HCT116 (cell line): ENCODE measurements around the gene TMEM11.

Experiments
- CEBPB ChIP-seq: IDR thresholded peaks from 2 replicates; pipeline ENCODE4 v1.6.1; 2012; ENCODE audit warnings: low read depth
- CTCF ChIP-seq, 3 experiments: fragments of 200-600 bp in 1 of 3; sonication (generic) in 1 of 3; IDR thresholded peaks in 2 of 3; conservative IDR thresholded peaks in 1 of 3; 2 replicates each; pipeline ENCODE4 v1.5.1; 2012 to 2017; ENCODE audit warnings: low read depth in 2 of 3, low read length in 2 of 3, antibody characterized with exemption in 1 of 3, borderline replicate concordance in 1 of 3, control low read depth in 1 of 3, mild to moderate bottlenecking in 1 of 3, mixed read lengths in 1 of 3, mixed run types in 1 of 3, moderate library complexity in 1 of 3; ENCODE audit not compliant: insufficient read depth in 1 of 3
- EZH2 ChIP-seq: fragments of 200-600 bp; sonication (generic); IDR thresholded peaks from 2 replicates; pipeline ENCODE4 v1.6.1; 2017; ENCODE audit warnings: antibody characterized with exemption, mixed run types
- FOSL1 ChIP-seq: IDR thresholded peaks from 2 replicates; pipeline ENCODE4 v1.6.1; 2012; ENCODE audit warnings: low read depth
- POLR2A ChIP-seq: IDR thresholded peaks from 2 replicates; pipeline ENCODE4 v1.7.0; 2011; ENCODE audit warnings: borderline replicate concordance; ENCODE audit not compliant: insufficient read depth, insufficient read length; ENCODE audit errors: extremely low read depth
- RAD21 ChIP-seq: IDR thresholded peaks from 2 replicates; pipeline ENCODE4 v1.6.1; 2012; ENCODE audit warnings: low read depth, mild to moderate bottlenecking
- SIN3A ChIP-seq: IDR thresholded peaks from 2 replicates; pipeline ENCODE4 v1.6.1; 2012; ENCODE audit warnings: low read depth
- SP1 ChIP-seq: IDR thresholded peaks from 2 replicates; pipeline ENCODE4 v1.6.1; 2012; ENCODE audit warnings: low read depth
- TF ChIP-seq, protein P1 (sequence below): IDR thresholded peaks from 2 replicates; pipeline ENCODE4 v1.6.1; 2012
- TF ChIP-seq, protein P2 (sequence below): IDR thresholded peaks from 2 replicates; pipeline ENCODE4 v1.6.1; 2012; ENCODE audit warnings: low read depth

- no peak for TF ChIP-seq RAD21
- no peak for TF ChIP-seq SP1
- TF ChIP-seq, protein P1, sequence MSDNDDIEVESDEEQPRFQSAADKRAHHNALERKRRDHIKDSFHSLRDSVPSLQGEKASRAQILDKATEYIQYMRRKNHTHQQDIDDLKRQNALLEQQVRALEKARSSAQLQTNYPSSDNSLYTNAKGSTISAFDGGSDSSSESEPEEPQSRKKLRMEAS = no peak
- no peak for TF ChIP-seq CTCF (IDR thresholded peaks at IDR 0.05 in 2 of 3, conservative IDR thresholded peaks at IDR 0.05 in 1 of 3; ENCODE audit: borderline replicate concordance in 1 of 3, insufficient read depth in 1 of 3, low read depth in 2 of 3, low read length in 2 of 3)
- no peak for TF ChIP-seq SIN3A
- TF ChIP-seq EZH2 = no peak
- no peak for TF ChIP-seq CEBPB
- TF ChIP-seq, protein P2, sequence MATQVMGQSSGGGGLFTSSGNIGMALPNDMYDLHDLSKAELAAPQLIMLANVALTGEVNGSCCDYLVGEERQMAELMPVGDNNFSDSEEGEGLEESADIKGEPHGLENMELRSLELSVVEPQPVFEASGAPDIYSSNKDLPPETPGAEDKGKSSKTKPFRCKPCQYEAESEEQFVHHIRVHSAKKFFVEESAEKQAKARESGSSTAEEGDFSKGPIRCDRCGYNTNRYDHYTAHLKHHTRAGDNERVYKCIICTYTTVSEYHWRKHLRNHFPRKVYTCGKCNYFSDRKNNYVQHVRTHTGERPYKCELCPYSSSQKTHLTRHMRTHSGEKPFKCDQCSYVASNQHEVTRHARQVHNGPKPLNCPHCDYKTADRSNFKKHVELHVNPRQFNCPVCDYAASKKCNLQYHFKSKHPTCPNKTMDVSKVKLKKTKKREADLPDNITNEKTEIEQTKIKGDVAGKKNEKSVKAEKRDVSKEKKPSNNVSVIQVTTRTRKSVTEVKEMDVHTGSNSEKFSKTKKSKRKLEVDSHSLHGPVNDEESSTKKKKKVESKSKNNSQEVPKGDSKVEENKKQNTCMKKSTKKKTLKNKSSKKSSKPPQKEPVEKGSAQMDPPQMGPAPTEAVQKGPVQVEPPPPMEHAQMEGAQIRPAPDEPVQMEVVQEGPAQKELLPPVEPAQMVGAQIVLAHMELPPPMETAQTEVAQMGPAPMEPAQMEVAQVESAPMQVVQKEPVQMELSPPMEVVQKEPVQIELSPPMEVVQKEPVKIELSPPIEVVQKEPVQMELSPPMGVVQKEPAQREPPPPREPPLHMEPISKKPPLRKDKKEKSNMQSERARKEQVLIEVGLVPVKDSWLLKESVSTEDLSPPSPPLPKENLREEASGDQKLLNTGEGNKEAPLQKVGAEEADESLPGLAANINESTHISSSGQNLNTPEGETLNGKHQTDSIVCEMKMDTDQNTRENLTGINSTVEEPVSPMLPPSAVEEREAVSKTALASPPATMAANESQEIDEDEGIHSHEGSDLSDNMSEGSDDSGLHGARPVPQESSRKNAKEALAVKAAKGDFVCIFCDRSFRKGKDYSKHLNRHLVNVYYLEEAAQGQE = no peak
- TF ChIP-seq POLR2A = no peak
- no peak for TF ChIP-seq FOSL1
These were observed 40.4 kb downstream of the TMEM11 start for GRCh38 chr17:21173543-21173942.
